WI38 (cell line): Measurements from ENCODE around the gene HSPA9.

Experiments
- H3K4me3 ChIP-seq: 2 replicates; pipeline ENCODE4 v1.5.1; 2011; ENCODE audit warnings: low read depth, mild to moderate bottlenecking, control low read depth, low read length
- CTCF ChIP-seq: IDR thresholded peaks from 2 replicates; pipeline ENCODE4 v1.5.1; 2012; ENCODE audit warnings: low read depth, mild to moderate bottlenecking, control low read depth, low read length

The HSPA9 gene

DNA sequence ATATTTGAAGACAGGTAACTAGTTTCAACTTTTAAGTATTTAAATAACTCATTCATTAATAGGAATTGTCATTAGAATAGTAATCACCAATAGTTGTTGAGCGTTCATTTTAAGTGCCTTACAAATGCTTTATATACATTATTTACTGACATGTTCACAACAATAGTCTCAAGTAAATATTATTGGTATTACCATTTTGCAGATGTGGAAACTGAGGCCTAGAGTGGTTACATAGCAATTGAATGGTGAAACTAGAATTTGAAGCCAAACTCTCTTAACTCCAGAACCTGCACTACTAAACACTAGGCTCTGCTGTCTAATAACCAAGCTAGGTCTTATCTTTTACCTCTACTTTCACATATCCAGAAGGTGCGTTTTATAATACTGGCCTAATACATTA, 4.8 kb upstream of the HSPA9 start:
- H3K4me3 ChIP-seq = no peak overlapping the region
- TF ChIP-seq CTCF = no peak

DNA sequence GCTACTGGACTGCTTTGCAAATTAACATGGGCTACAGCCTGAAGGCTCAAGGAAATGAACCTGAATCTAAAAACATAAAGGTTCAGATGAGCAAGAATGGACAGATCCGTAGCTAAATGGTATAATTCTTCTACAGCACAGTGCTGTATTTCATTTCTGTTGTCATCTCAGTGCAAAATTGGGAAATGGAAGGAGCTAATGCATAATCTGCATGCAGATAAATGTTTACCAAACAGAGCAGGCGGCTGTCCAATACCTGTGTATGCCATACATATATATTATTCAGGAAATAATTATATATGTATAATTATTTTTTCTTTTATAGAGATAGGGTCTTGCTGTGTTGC, 4.3 kb upstream of the HSPA9 start:
- H3K4me3 ChIP-seq = no peak overlapping the region
- TF ChIP-seq CTCF = no peak

GRCh38 chr5:138577452-138577851, 2.3 kb upstream of the HSPA9 start:
- no peak overlapping the region for H3K4me3 ChIP-seq
- TF ChIP-seq CTCF = no peak

- H3K4me3 ChIP-seq = peak overlapping the region; percentile 99
- TF ChIP-seq CTCF = no peak
Measured at GRCh38 chr5:138574744-138575193, 432 bp downstream of the HSPA9 start.

GRCh38 chr5:138573949-138574670, 1.1 kb downstream of the HSPA9 start:
- no peak for TF ChIP-seq CTCF
- H3K4me3 ChIP-seq = peak overlapping the region; percentile 99

GRCh38 chr5:138573223-138573622, 2.0 kb downstream of the HSPA9 start:
- TF ChIP-seq CTCF = no peak
- no peak overlapping the region; the same call in none of the 2 replicates for H3K4me3 ChIP-seq

- no peak for TF ChIP-seq CTCF
- no peak overlapping the region for H3K4me3 ChIP-seq
Measured at GRCh38 chr5:138570871-138571270, 4.3 kb downstream of the HSPA9 start.
